Measurements from ENCODE around the gene CUL7.
A peak's percentile ranks its signal among the peaks of the same experiment; 100 is the strongest.
"Not testable (repeated sequence)": the region's sequence is repeated elsewhere in the genome, so short reads cannot be mapped to it uniquely, and the experiment has no call there.

Gene CUL7

GRCh38 chr6:43053545-43054205 is at the start of gene CUL7:
CUL7 (minus strand) TSS chr6:43053851; CDS start chr6:43052788, 1,063 bp downstream.
- peak in 54 of 56 donors; percentile 7 to 83 (median 64) for DNase-seq

GRCh38 chr6:43101497-43101896 is 47.8 kb upstream of the CUL7 start:
- no peak for DNase-seq

GRCh38 chr6:43097502-43097901 is 43.9 kb upstream of the CUL7 start:
- no peak for DNase-seq

- no peak for DNase-seq
Measured at GRCh38 chr6:43097098-43097489, 43.4 kb upstream of the CUL7 start.

- DNase-seq = peak in 4 of 56 donors; percentile 9 to 29 (median 20)
Measured at GRCh38 chr6:43096451-43097097, 42.9 kb upstream of the CUL7 start.

GRCh38 chr6:43095939-43096338 is 42.3 kb upstream of the CUL7 start:
- no peak for DNase-seq

GRCh38 chr6:43093436-43094289 is 40.0 kb upstream of the CUL7 start:
- peak in 1 of 56 donors; percentile 31 for DNase-seq

- DNase-seq = no peak
Measured at GRCh38 chr6:43092635-43093034, 39.0 kb upstream of the CUL7 start.

GRCh38 chr6:43091436-43091991 is 37.9 kb upstream of the CUL7 start:
- no peak for DNase-seq

GRCh38 chr6:43091020-43091419 is 37.4 kb upstream of the CUL7 start:
- DNase-seq = no peak

- no peak for DNase-seq
Measured at GRCh38 chr6:43090559-43090956, 36.9 kb upstream of the CUL7 start.

- no peak for DNase-seq
Measured at GRCh38 chr6:43089874-43090558, 36.4 kb upstream of the CUL7 start.

GRCh38 chr6:43089467-43089866 is 35.8 kb upstream of the CUL7 start:
- DNase-seq = no peak

GRCh38 chr6:43088654-43089056 is 35.0 kb upstream of the CUL7 start:
- no peak for DNase-seq

- DNase-seq = no peak
Measured at GRCh38 chr6:43086022-43086658, 32.5 kb upstream of the CUL7 start.

GRCh38 chr6:43082806-43083655 is 29.4 kb upstream of the CUL7 start:
- peak in 2 of 56 donors; percentile 6 to 8 for DNase-seq

- not testable (repeated sequence) for DNase-seq
Measured at GRCh38 chr6:43081922-43082321, 28.3 kb upstream of the CUL7 start.

- no peak for DNase-seq
Measured at GRCh38 chr6:43081043-43081442, 27.4 kb upstream of the CUL7 start.

- no peak for DNase-seq
Measured at GRCh38 chr6:43078691-43079090, 25.0 kb upstream of the CUL7 start.

Data from amygdala (tissue), 56 donors.